Smooth muscle cell (in vitro differentiated cells): ENCODE results near the gene MTRF1. TPM values are rescaled to one million over a fixed set of nuclear protein-coding genes. Genes with fewer than 3 reads are reported as not detected.
"Not testable (repeated sequence)": the region's sequence is repeated elsewhere in the genome, so short reads cannot be mapped to it uniquely, and the experiment has no call there.

Experiments used
- DNase-seq: peaks from one replicate; lab custom pipeline; 2025; ENCODE audit not compliant: unreplicated experiment; lab: John Stamatoyannopoulos, UW
- H2AFZ ChIP-seq: fragments of 200-600 bp; sonication (generic); 2 replicates; pipeline ENCODE4 v1.6.0; 2016; ENCODE audit warnings: antibody characterized with exemption, low read depth, mild to moderate bottlenecking
- H3F3A ChIP-seq: fragments of 200-600 bp; sonication (generic); 2 replicates; pipeline ENCODE4 v1.6.0; 2017; ENCODE audit warnings: antibody characterized with exemption, low read depth
- H3K27ac ChIP-seq: fragments of 200-600 bp; sonication (generic); 2 replicates; pipeline ENCODE4 v1.5.1; 2016; ENCODE audit warnings: low read depth, mild to moderate bottlenecking
- H3K27me3 ChIP-seq: fragments of 200-600 bp; sonication (generic); 2 replicates; pipeline ENCODE4 v1.6.1; 2016; ENCODE audit warnings: low read depth, mild to moderate bottlenecking
- H3K36me3 ChIP-seq: fragments of 200-600 bp; sonication (generic); 2 replicates; pipeline ENCODE4 v1.5.1; 2016; ENCODE audit warnings: low read depth
- H3K4me1 ChIP-seq: fragments of 200-600 bp; sonication (generic); 2 replicates; pipeline ENCODE4 v1.5.1; 2016; ENCODE audit warnings: low read depth
- H3K4me2 ChIP-seq: fragments of 200-600 bp; sonication (generic); 2 replicates; pipeline ENCODE4 v1.6.0; 2016; ENCODE audit warnings: mild to moderate bottlenecking
- H3K4me3 ChIP-seq: fragments of 200-600 bp; sonication (generic); 2 replicates; pipeline ENCODE4 v1.5.1; 2016; ENCODE audit warnings: mild to moderate bottlenecking
- H3K79me2 ChIP-seq: fragments of 200-600 bp; sonication (generic); 2 replicates; pipeline ENCODE4 v1.6.0; 2016; ENCODE audit warnings: low read depth, mild to moderate bottlenecking
- H3K9ac ChIP-seq: fragments of 200-600 bp; sonication (generic); 2 replicates; pipeline ENCODE4 v1.6.0; 2016; ENCODE audit warnings: low read depth
- H3K9me3 ChIP-seq: fragments of 200-600 bp; sonication (generic); replicated peaks from 2 replicates; pipeline ENCODE4 v1.5.1; 2016; ENCODE audit warnings: low read depth
- H4K20me1 ChIP-seq: fragments of 200-600 bp; sonication (generic); 2 replicates; pipeline ENCODE4 v1.6.0; 2016; ENCODE audit warnings: low read depth
- CTCF ChIP-seq: fragments of 200-600 bp; sonication (generic); IDR thresholded peaks from 2 replicates; pipeline ENCODE4 v1.5.1; 2017; ENCODE audit warnings: borderline replicate concordance, mild to moderate bottlenecking, antibody characterized with exemption; ENCODE audit not compliant: insufficient read depth, poor library complexity, severe bottlenecking
- WGBS: methylation state at CpG from one replicate; pipeline ENCODE4 v1.1.7; 2016; ENCODE audit warnings: low lambda C conversion rate; 5-methylcytosine and 5-hydroxymethylcytosine counted together
- polyA plus RNA-seq: library from polyadenylated mRNA; unstranded; fragments of >200 nt; fragmentation: Nextera tagmentation; extraction: Ambion mirVana; gene quantifications from 2 replicates; pipeline ENCODE4 v1.2.1, GENCODE V29; 2016
- total RNA-seq: library from RNA; depleted of rRNA; stranded (reverse); fragments of >200 nt; gene quantifications from 2 replicates; pipeline ENCODE4 v1.2.3, GENCODE V29; 2014

The MTRF1 gene
- total and polyA plus RNA-seq, 2 experiments from 2014 or later, result 4.7 to 6.5 TPM

GRCh38 chr13:41178040-41178439, 85.3 kb downstream of the MTRF1 start:
- 96% methylated on average over 7 of the region's 7 CpGs for WGBS
- Histone ChIP-seq H2AFZ (no peak overlapping the region), H3K4me2 (no peak overlapping the region), H3F3A (no peaks in the 10 kb centered on the region), H3K27ac (no peak overlapping the region), H3K9me3 (peaks cover 4% of the 10 kb centered on the region), H4K20me1 (no peaks in the 10 kb centered on the region), H3K36me3 (no peaks in the 10 kb centered on the region), H3K27me3 (no peaks in the 10 kb centered on the region), H3K4me1 (no peaks in the 10 kb centered on the region), H3K9ac (no peak overlapping the region), H3K79me2 (no peaks in the 10 kb centered on the region), H3K4me3 (no peak overlapping the region)
- TF ChIP-seq CTCF, result no peak
- DNase-seq, result no peak

DNA sequence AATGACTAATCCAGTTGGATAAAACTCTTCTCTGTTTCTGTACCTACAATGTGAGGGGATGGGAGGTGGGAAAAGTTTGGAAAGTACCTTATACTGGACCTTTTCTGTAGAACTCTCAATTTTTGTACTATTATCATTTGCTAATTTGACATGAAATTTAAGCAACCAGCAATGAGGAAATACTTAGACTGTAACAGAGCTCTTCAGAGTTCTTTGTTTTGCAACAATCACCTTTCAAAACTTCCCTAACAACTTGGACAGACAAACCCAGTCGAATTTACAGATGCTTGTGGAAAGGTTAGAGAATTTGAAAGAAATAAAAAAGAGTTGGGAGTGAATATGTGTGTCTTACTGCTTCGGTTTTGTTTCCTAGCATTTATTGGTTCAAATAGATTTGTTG, 85.8 kb downstream of the MTRF1 start:
- Histone ChIP-seq H3K9ac (no peak overlapping the region), H3K4me2 (no peak overlapping the region), H3K36me3 (no peaks in the 10 kb centered on the region), H3K27ac (no peak overlapping the region), H3F3A (no peaks in the 10 kb centered on the region), H3K79me2 (no peaks in the 10 kb centered on the region), H2AFZ (no peak overlapping the region), H3K9me3 (peaks cover 4% of the 10 kb centered on the region), H3K4me3 (no peak overlapping the region), H4K20me1 (no peaks in the 10 kb centered on the region), H3K27me3 (no peaks in the 10 kb centered on the region), H3K4me1 (no peaks in the 10 kb centered on the region)
- no peak for TF ChIP-seq CTCF
- DNase-seq, result no peak
- WGBS, result 43% methylated on average over 2 of the region's 2 CpGs

DNA sequence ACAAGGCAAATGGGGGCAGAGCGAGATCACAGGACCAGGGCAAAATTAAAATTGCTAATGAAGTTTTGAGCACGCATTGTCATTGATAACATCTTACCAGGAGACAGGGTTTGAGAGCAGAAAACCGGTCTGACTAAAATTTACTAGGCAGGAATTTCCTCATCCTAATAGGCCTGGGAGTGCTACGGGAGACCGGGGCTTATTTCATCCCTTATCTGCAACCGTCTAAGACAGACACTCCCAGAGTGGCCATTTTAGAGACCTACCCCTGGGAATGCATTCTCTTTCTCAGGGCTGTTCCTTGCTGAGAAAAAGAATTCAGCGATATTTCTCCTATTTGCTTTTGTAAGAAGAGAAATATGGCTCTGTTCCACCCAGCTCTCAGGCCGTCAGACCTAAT, 87.8 kb downstream of the MTRF1 start:
- H3K9me3 ChIP-seq, DNase-seq, H2AFZ ChIP-seq, H3K27me3 ChIP-seq, H4K20me1 ChIP-seq, H3K4me2 ChIP-seq, H3F3A ChIP-seq, H3K27ac ChIP-seq, H3K79me2 ChIP-seq, H3K36me3 ChIP-seq, H3K4me1 ChIP-seq, H3K9ac ChIP-seq, H3K4me3 ChIP-seq: not testable (repeated sequence)
- WGBS, result 90% methylated on average over 8 of the region's 8 CpGs

Other genes with a start within 250 kb of the MTRF1 start
- 31.8 and 53.1 TPM in 2 replicates for gene ELF1, start 244.3 kb downstream of the MTRF1 start, total RNA-seq
- gene ELF1, start 244.3 kb downstream of the MTRF1 start, polyA plus RNA-seq, result 21.2 and 28.7 TPM in 2 replicates
- gene WBP4, start 202.1 kb downstream of the MTRF1 start, total RNA-seq, result 4.7 and 9.7 TPM in 2 replicates
- gene WBP4, start 202.1 kb downstream of the MTRF1 start, polyA plus RNA-seq, result 5.0 and 5.9 TPM in 2 replicates
- gene KBTBD6, start 130.8 kb downstream of the MTRF1 start, total RNA-seq, result 6.9 and 11.5 TPM in 2 replicates
- gene KBTBD6, start 130.8 kb downstream of the MTRF1 start, polyA plus RNA-seq, result 5.3 and 6.5 TPM in 2 replicates
- gene KBTBD7, start 69.0 kb downstream of the MTRF1 start, total RNA-seq, result 6.7 and 8.5 TPM in 2 replicates
- 3.9 and 6.9 TPM in 2 replicates for gene KBTBD7, start 69.0 kb downstream of the MTRF1 start, polyA plus RNA-seq
- 21.8 TPM in 2 replicates for gene NAA16, start 47.7 kb upstream of the MTRF1 start, total RNA-seq
- gene NAA16, start 47.7 kb upstream of the MTRF1 start, polyA plus RNA-seq, result 4.6 and 6.9 TPM in 2 replicates
- gene RGCC, start 194.0 kb upstream of the MTRF1 start, total RNA-seq, result 4.5 and 15.1 TPM in 2 replicates
- gene RGCC, start 194.0 kb upstream of the MTRF1 start, polyA plus RNA-seq, result 10.7 and 11.7 TPM in 2 replicates